GM12878 (cell line): ENCODE results near the gene SLC25A39. TPM values are rescaled to one million over a fixed set of nuclear protein-coding genes. Genes with fewer than 3 reads are reported as not detected.

Experiments
- ATAC-seq: fragments of 200-7000 bp; cut with Tn5 transposase; 3 replicates; pipeline ENCODE4 v1.9.1; 2020; ENCODE audit warnings: mild to moderate bottlenecking, moderate library complexity
- BruUV-seq: library from RNA; stranded (reverse); fragments of 400-500 nt; replicated peaks from 2 replicates; lab custom pipeline; 2021; lab: Mats Ljungman, UMichigan
- CTCF ChIA-PET: fragments of 300-600 bp; sonication (Branson Sonifier 250); formaldehyde crosslinking; extraction: SDS; loops from one replicate; lab custom pipeline; 2021; ENCODE audit warnings: inconsistent platforms; lab: Yijun Ruan, JAX
- POLR2A ChIA-PET: fragments of 350-600 bp; formaldehyde crosslinking; extraction: SDS; loops from one replicate; lab custom pipeline; 2021; ENCODE audit warnings: inconsistent platforms; lab: Charles Lee
- RAD21 ChIA-PET: fragments of 300-600 bp; sonication (Branson Sonifier 250); formaldehyde crosslinking; loops from one replicate; lab custom pipeline; 2023; ENCODE audit warnings: antibody characterized with exemption; ENCODE audit not compliant: unreplicated experiment; lab: Charles Lee
- SMC1A ChIA-PET: fragments of 300-600 bp; sonication (Branson Sonifier 250); formaldehyde crosslinking; loops from one replicate; lab custom pipeline; 2023; ENCODE audit not compliant: unreplicated experiment, uncharacterized antibody; lab: Charles Lee
- DNase-seq: peaks from one replicate; pipeline ENCODE4 v3.0.0-alpha.2; 2011; ENCODE audit warnings: low read depth, low spot score
- FAIRE-seq: peaks from 3 replicates; lab custom pipeline; 2011; peaks lifted over from hg19 to GRCh38; lab: Jason Lieb, UNC
- H2AFZ ChIP-seq: 2 replicates; pipeline ENCODE4 v1.6.0; 2011; ENCODE audit warnings: low read depth, low read length, control low read depth; ENCODE audit not compliant: control insufficient read depth
- H3K27ac ChIP-seq: 2 replicates; pipeline ENCODE4 v1.5.1; 2011; ENCODE audit warnings: control low read depth; ENCODE audit not compliant: control insufficient read depth, insufficient read depth
- H3K27me3 ChIP-seq, 2 experiments: replicated peaks in 1 of 2; 2 replicates each; pipeline versions ENCODE4 v1.6.0 to v1.6.1; 2011; ENCODE audit warnings: low read length in 1 of 2; ENCODE audit not compliant: control insufficient read depth in 2 of 2, insufficient read depth in 2 of 2
- H3K36me3 ChIP-seq, 2 experiments: 2 replicates each; pipeline ENCODE4 v1.5.1; 2011; ENCODE audit warnings: low read length in 1 of 2; ENCODE audit not compliant: control insufficient read depth in 2 of 2, insufficient read depth in 2 of 2
- H3K4me1 ChIP-seq: 2 replicates; pipeline ENCODE4 v1.6.1; 2011; ENCODE audit warnings: mild to moderate bottlenecking, low read length, moderate library complexity, mixed read lengths; ENCODE audit not compliant: control insufficient read depth, insufficient read depth
- H3K4me2 ChIP-seq: 2 replicates; pipeline ENCODE4 v1.6.0; 2011; ENCODE audit warnings: control low read depth; ENCODE audit not compliant: control insufficient read depth, insufficient read depth
- H3K4me3 ChIP-seq: fragments of 200-600 bp; sonication (generic); 2 replicates; pipeline ENCODE4 v1.5.1; 2016
- H3K79me2 ChIP-seq: 2 replicates; pipeline ENCODE4 v1.6.0; 2011; ENCODE audit warnings: low read length; ENCODE audit not compliant: control insufficient read depth, insufficient read depth
- H3K9ac ChIP-seq: 2 replicates; pipeline ENCODE4 v1.8.0; 2011; ENCODE audit warnings: low read length, control low read depth, mixed read lengths; ENCODE audit not compliant: control insufficient read depth, insufficient read depth
- H3K9me3 ChIP-seq: replicated peaks from 3 replicates; pipeline ENCODE4 v1.5.1; 2011; ENCODE audit warnings: mild to moderate bottlenecking, low read length; ENCODE audit not compliant: control insufficient read depth, insufficient read depth
- H4K20me1 ChIP-seq: 2 replicates; pipeline ENCODE4 v1.6.0; 2011; ENCODE audit not compliant: control insufficient read depth, insufficient read depth
- ATF2 ChIP-seq: IDR thresholded peaks from 2 replicates; pipeline ENCODE4 v1.6.1; 2012; ENCODE audit warnings: low read length, inconsistent platforms
- EP300 ChIP-seq, 2 experiments: fragments of 150-350 bp in 1 of 2; IDR thresholded peaks; 2 replicates each; pipeline ENCODE4 v1.6.1; 2011 to 2012; ENCODE audit warnings: low read depth in 2 of 2, low read length in 2 of 2, borderline replicate concordance in 1 of 2, improper control_type of control experiment in 1 of 2, inconsistent platforms in 1 of 2; ENCODE audit not compliant: control insufficient read depth in 1 of 2
- ETV6 ChIP-seq, 2 experiments: fragments of 450-650 bp in 1 of 2; IDR thresholded peaks in 1 of 2; conservative IDR thresholded peaks in 1 of 2; 2 replicates each; pipeline ENCODE4 v1.6.1; 2014; ENCODE audit warnings: antibody characterized with exemption in 1 of 2, borderline replicate concordance in 1 of 2, low read depth in 1 of 2, mild to moderate bottlenecking in 1 of 2, moderate library complexity in 1 of 2
- LARP7 ChIP-seq: fragments of 450-650 bp; IDR thresholded peaks from 2 replicates; pipeline ENCODE4 v1.6.1; 2017; ENCODE audit warnings: mild to moderate bottlenecking
- SIN3A ChIP-seq: IDR thresholded peaks from 2 replicates; pipeline ENCODE4 v1.6.1; 2012; ENCODE audit warnings: low read depth, low read length, improper control_type of control experiment
- SMAD5 ChIP-seq: IDR thresholded peaks from 2 replicates; pipeline ENCODE4 v1.6.1; 2016; ENCODE audit warnings: antibody characterized with exemption, low read depth
- SMARCA5 ChIP-seq: fragments of 450-650 bp; IDR thresholded peaks from 2 replicates; pipeline ENCODE4 v1.6.1; 2017; ENCODE audit warnings: mild to moderate bottlenecking
- TARDBP ChIP-seq: IDR thresholded peaks from 2 replicates; pipeline ENCODE4 v1.6.1; 2016; ENCODE audit warnings: borderline replicate concordance
- WGBS: methylation state at CpG from one replicate; pipeline ENCODE4 v1.1.6; 2016; ENCODE audit warnings: low lambda C conversion rate; ENCODE audit not compliant: insufficient replicate concordance, insufficient coverage; ENCODE audit errors: missing lambda C conversion rate; 5-methylcytosine and 5-hydroxymethylcytosine counted together
- in situ Hi-C: fragments of 300-500 bp; cut with MboI; formaldehyde crosslinking; loops from 9 replicates; pipeline ENCODE4 v1.14.3; 2018; ENCODE audit warnings: mixed read lengths
- intact Hi-C: fragments of 100-400 bp; cut with micrococcal nuclease; formaldehyde crosslinking; loops from one replicate; pipeline ENCODE4 v1.14.2; 2022; ENCODE audit not compliant: unreplicated experiment
- polyA plus RNA-seq, 11 experiments: library from polyadenylated mRNA; depleted of rRNA in 4 of 11; unstranded in 6 of 11; stranded (reverse) in 5 of 11; fragments of >200 nt; fragmentation: Nextera tagmentation in 4 of 11; fragmentation: Illumina TruSeq in 1 of 11; extraction: Ambion mirVana in 4 of 11; extraction: Trizol in 1 of 11; gene quantifications; 1 replicate in 1 of 11; 2 replicates in 10 of 11; pipeline versions ENCODE4 v1.2.1 to v1.2.3, GENCODE V29; 2011 to 2016; ENCODE audit warnings: inconsistent platforms in 2 of 11, missing spikeins in 2 of 11, low read depth in 1 of 11
- total RNA-seq, 4 experiments: library from RNA; depleted of rRNA in 3 of 4; stranded (reverse); fragments of >200 nt in 3 of 4; fragmentation: Illumina TruSeq in 1 of 4; extraction: Trizol in 1 of 4; gene quantifications; 2 replicates each; pipeline versions ENCODE4 v1.2.1 to v1.2.3, GENCODE V29; 2013 to 2021

Gene SLC25A39
- total and polyA plus RNA-seq, 10 of the 15 experiments (the other 5 are each of a cell fraction or from before 2014, with no cell fraction given), result 3.5 to 270 (median 150) TPM

GRCh38 chr17:44335968-44336367 lies 11.3 kb upstream of the SLC25A39 start:
- RAD21 ChIA-PET, result interaction anchor here (2.0 kb wide), 1 partner anchor 10 kb away, joined by 8 read pairs; no protein-coding TSS in a partner anchor
- H3K9ac ChIP-seq, result no peak overlapping the region
- in situ Hi-C loops, result no loop called here
- H3K27me3 ChIP-seq, result no peaks in the 10 kb centered on the region
- no peaks in the 10 kb centered on the region for H3K9me3 ChIP-seq
- TF ChIP-seq ETV6 (conservative IDR thresholded peaks at IDR 0.05 in 1 of 2, IDR thresholded peaks at IDR 0.05 in 1 of 2; ENCODE audit: borderline replicate concordance in 1 of 2, low read depth in 1 of 2) (no peak), SIN3A (no peak), LARP7 (no peak), ATF2 (no peak), SMAD5 (no peak), TARDBP (no peak), SMARCA5 (no peak), EP300 (IDR thresholded peaks at IDR 0.05; ENCODE audit: borderline replicate concordance in 1 of 2, control insufficient read depth in 1 of 2, low read depth in 2 of 2, low read length in 2 of 2) (no peak)
- ATAC-seq (no peak), FAIRE-seq (no peak), DNase-seq (no peak)
- no peaks in the 10 kb centered on the region for H3K79me2 ChIP-seq
- no peak overlapping the region for H3K4me2 ChIP-seq
- intact Hi-C loops, result no loop called here
- peaks cover 5% of the 10 kb centered on the region for H3K4me1 ChIP-seq
- 50% methylated on average over 5 of the region's 5 CpGs for WGBS
- POLR2A ChIA-PET, result interaction anchor here (0.5 kb wide), 1 partner anchor 203 kb away, joined by 4 read pairs; no protein-coding TSS in a partner anchor
- SMC1A ChIA-PET, result interaction anchor here (2.2 kb wide), 1 partner anchor 9 kb away, joined by 7 read pairs; the partner anchor contains the start of gene GRN
- H3K27ac ChIP-seq, result no peak overlapping the region
- no peak overlapping the region for H2AFZ ChIP-seq
- H3K36me3 ChIP-seq, result no peaks in the 10 kb centered on the region
- H4K20me1 ChIP-seq, result no peaks in the 10 kb centered on the region
- no TSS peak for BruUV-seq
- no peak overlapping the region for H3K4me3 ChIP-seq
- CTCF ChIA-PET, result interaction anchor here (0.6 to 9.1 kb wide), 6 partner anchors 11 to 168 kb away, joined by 3 to 154 read pairs (median 4); partner anchors contain the start of gene GRN
